LNCAP (cell line): Measurements from ENCODE around the gene INSL3.

Source experiments
- CTCF ChIP-seq: fragments of 450-650 bp; IDR thresholded peaks from 2 replicates; pipeline ENCODE4 v1.5.1; 2017; ENCODE audit warnings: mild to moderate bottlenecking

Gene INSL3

GRCh38 chr19:17841810-17842662 lies 20.7 kb upstream of the INSL3 start:
- no peak for TF ChIP-seq CTCF

- no peak for TF ChIP-seq CTCF
Observed at GRCh38 chr19:17841371-17841809, 20.1 kb upstream of the INSL3 start.

- no peak for TF ChIP-seq CTCF
Observed at GRCh38 chr19:17840019-17840418, 18.7 kb upstream of the INSL3 start.

GRCh38 chr19:17837972-17838371 lies 16.7 kb upstream of the INSL3 start:
- TF ChIP-seq CTCF, result no peak

- no peak for TF ChIP-seq CTCF
Observed at GRCh38 chr19:17836530-17836929, 15.2 kb upstream of the INSL3 start.

GRCh38 chr19:17835182-17836006 lies 14.1 kb upstream of the INSL3 start:
- no peak for TF ChIP-seq CTCF

GRCh38 chr19:17834350-17835181 lies 13.2 kb upstream of the INSL3 start:
- TF ChIP-seq CTCF, result no peak
